ENCODE results near the gene MEF2B.

The MEF2B gene

DNA sequence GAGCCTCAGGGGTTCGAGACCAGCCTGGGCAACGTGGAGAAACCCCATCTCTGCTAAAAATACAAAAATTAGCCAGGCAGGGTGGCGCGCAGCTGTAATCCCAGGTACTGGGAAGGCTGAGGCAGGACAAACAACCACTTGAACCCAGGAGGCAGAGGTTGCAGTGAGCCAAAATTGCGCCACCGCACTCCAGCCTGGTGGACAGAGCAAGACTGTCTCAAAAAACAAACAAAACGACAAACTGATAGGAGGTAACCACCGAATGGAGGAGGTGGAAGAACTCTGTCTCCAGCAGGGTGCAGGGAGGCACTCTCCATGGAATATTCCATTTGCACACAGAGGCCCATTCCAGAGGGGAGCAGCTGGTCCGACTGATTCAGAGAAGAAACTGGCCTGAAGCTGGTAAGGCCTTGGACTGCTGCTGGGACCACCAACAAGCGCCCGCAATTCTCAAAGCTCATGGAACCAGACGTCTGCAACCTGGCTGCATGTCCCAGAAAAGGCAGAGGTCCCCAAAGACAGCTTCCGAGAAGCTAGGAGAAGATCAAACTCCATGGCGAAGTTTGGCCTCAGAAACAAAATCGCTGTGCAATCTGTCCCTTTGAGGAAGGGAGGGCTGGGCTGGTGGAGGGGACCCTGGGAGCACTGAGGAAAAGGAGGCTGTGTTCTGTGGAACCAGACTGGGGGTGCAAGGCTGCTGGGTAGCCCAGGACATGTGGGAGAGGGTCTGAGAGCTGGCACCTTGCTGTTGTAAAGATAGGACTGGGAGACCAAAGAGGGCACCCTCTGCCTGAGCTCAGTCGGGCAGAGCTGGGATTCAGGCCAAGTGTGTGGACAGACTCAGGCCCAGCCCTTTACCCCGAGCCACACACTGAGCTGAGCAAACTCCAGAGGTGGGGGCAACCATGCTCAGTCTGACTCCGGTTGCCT is 71.1 kb downstream of the MEF2B start:
- TF ChIP-seq ZNF274 (IDR thresholded peaks at IDR 0.05; ENCODE audit: low read depth, low read length) = no peak
- no peak overlapping the region for H3K4me3 ChIP-seq (ENCODE audit: low read length)

DNA sequence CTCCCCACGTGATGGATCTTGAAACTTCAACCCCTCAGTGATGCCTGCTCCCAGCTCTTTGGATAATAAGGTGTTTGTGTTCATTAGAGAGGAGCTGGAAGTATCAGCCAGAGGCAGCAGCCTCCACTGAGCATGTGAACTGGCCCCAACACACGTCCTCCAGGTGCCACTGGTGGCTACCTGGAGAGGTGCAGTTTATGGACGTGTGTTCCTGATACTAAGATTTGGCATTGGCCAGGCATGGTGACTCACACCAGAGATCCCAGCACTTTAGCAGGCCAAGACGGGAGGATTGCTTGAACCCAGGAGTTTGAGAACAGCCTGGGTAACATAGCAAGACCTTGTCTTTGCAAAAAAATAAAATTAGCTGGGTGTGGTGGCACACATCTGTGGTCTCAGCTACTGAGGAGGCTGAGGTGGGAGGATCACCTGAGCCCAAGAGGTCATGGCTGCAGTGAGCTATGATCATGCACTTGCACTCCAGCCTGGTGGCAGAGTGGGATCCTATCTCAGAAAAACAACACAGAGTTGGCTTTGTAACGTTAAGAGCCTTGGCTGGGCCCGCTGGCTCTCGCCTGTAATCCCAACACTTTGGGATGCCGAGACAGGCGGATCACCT is 71.9 kb downstream of the MEF2B start:
- no peak overlapping the region for H3K4me3 ChIP-seq (ENCODE audit: low read length)

DNA sequence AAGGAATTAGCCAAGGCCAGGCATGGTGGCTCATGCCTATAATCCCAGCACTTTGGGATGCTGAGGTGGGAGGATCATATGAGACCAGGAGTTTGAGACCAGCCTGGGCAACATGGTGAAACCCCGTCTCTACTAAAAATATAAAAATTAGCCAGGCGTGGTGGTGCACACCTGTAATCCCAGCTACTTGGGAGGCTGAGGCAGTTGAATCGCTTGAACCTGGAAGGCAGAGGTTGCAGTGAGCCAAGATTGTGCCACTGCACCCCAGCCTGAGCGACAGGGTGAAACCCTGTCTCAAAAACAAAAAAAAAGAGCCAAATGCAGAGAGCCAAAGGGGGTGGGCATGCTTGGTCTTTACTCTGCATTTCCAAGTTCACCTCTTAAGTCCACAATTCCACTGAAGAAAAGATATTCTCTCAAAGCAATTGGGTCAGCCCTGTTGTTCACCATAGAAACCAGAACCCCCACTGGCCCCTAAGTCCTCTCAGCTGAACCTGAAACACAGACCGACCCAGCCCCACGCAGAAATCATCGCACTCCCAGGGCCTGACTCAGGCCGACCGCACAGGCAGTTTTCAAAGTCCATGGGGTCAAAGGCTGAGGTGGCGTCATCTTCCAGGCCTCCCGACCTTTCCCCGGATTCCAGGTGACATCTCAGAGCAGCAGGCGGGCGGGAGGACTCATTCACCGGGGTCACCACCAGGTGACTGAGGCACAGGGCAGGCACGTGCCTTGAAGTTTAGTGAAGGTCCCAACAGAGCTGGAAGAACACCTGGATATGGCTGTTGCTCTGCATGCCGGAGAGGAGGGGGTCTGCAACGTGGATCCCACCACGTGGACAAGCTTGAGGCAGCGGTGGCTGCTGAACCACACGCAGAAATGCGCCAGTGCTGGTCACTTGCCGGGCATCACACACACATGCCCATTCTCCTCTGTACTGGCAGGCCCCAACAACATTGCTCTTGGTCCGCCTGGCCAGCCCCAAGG is 73.1 kb downstream of the MEF2B start:
- H3K4me3 ChIP-seq (ENCODE audit: low read length) = no peak overlapping the region
- TF ChIP-seq ZNF274 (IDR thresholded peaks at IDR 0.05; ENCODE audit: low read depth, low read length) = no peak

More for the DNA sequence above, 71.9 kb downstream of the MEF2B start:
- no peak for TF ChIP-seq ZNF274 (IDR thresholded peaks at IDR 0.05; ENCODE audit: low read depth, low read length)

DNA sequence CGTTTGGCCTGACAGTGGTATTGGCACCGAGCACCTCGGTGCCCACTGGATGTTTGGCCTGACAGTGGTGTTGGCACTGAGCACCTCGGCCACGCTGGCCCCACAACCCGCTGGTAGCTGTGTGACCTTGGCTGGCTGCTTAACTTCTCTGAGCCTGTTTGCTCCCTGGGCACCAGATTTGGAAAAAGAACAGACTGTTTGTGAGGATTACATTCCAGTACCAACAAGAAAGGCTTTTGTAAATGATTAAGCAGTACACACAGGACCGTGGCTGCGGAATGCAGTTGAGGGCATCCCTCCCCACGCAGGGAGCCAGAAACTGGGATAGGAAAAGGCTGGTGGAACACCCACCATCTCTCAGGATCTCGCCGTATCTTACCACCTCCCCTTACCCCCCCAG is 74.4 kb downstream of the MEF2B start:
- TF ChIP-seq ZNF274 (IDR thresholded peaks at IDR 0.05; ENCODE audit: low read depth, low read length) = no peak
- no peak overlapping the region for H3K4me3 ChIP-seq (ENCODE audit: low read length)
